ENCODE results near the gene EBPL. TPM values are rescaled to one million over a fixed set of nuclear protein-coding genes. Genes with fewer than 3 reads are reported as not detected.

Gene EBPL
- polyA plus RNA-seq, 1 donor (not counting 4 experiments of a cell fraction or from before 2014, with no cell fraction given): 107 TPM

DNA sequence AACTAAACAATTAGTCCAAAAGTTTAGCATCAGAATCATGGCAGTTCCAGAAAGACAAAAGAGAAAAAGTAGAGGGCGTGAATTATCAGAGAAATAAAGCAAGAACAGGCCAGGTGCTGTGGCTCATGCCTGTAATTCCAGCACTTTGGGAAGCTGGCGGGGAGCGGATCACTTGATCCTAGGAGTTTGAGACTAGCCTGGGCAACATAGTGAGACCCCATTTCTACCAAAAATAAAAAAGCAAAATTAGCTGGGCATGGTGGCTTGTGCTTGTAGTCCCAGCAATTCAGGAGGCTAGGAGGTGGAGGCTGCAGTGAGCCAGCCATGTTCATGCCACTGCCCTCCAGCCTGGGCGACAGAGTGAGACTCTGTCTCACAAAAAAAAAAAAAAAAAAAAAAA lies 44.6 kb downstream of the EBPL start:
- no peaks in the 10 kb centered on the region for H3K79me2 ChIP-seq (ENCODE audit: control insufficient read depth, insufficient read depth, low read length)
- no peaks in the 10 kb centered on the region for H4K20me1 ChIP-seq (ENCODE audit: control insufficient read depth, extremely low read depth, insufficient read depth, low read length)
- no peak overlapping the region for H3K9ac ChIP-seq (ENCODE audit: control insufficient read depth, extremely low read depth, insufficient read depth, low read length)
- no peak overlapping the region for H2AFZ ChIP-seq (ENCODE audit: control insufficient read depth, low read length)
- FAIRE-seq: no peak
- no peak for DNase-seq (ENCODE audit: low read depth, low spot score)
- no peaks in the 10 kb centered on the region for H3K27me3 ChIP-seq (ENCODE audit: control insufficient read depth, extremely low read depth, insufficient read depth, low read length)
- dilution Hi-C loops (cut with MboI; ENCODE audit: extremely low pct_ligation_motif_present, low sequenced_read_pairs): no loop called here
- no peaks in the 10 kb centered on the region for H3K9me3 ChIP-seq (ENCODE audit: control insufficient read depth, low read depth, low read length)
- peaks cover 5% of the 10 kb centered on the region for H3K4me1 ChIP-seq (ENCODE audit: control insufficient read depth, extremely low read depth, insufficient read depth, low read length)
- H3K4me3 ChIP-seq (ENCODE audit: control insufficient read depth in 2 of 3, extremely low read depth in 1 of 3, insufficient read depth in 2 of 3, low read depth in 1 of 3, low read length in 3 of 3): no peak overlapping the region
- no peak overlapping the region for H3K27ac ChIP-seq (ENCODE audit: control insufficient read depth, insufficient read depth, low read length)
- H3K36me3 ChIP-seq (ENCODE audit: control insufficient read depth in 2 of 2, extremely low read depth in 1 of 2, insufficient read depth in 2 of 2, low read length in 2 of 2): no peaks in the 10 kb centered on the region
- TF ChIP-seq, protein P1, sequence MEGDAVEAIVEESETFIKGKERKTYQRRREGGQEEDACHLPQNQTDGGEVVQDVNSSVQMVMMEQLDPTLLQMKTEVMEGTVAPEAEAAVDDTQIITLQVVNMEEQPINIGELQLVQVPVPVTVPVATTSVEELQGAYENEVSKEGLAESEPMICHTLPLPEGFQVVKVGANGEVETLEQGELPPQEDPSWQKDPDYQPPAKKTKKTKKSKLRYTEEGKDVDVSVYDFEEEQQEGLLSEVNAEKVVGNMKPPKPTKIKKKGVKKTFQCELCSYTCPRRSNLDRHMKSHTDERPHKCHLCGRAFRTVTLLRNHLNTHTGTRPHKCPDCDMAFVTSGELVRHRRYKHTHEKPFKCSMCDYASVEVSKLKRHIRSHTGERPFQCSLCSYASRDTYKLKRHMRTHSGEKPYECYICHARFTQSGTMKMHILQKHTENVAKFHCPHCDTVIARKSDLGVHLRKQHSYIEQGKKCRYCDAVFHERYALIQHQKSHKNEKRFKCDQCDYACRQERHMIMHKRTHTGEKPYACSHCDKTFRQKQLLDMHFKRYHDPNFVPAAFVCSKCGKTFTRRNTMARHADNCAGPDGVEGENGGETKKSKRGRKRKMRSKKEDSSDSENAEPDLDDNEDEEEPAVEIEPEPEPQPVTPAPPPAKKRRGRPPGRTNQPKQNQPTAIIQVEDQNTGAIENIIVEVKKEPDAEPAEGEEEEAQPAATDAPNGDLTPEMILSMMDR (optimal IDR thresholded peaks at IDR 0.05 in 1 of 3, IDR thresholded peaks at IDR 0.05 in 1 of 3, conservative IDR thresholded peaks at IDR 0.05 in 1 of 3; ENCODE audit: extremely low read depth in 1 of 3, insufficient read depth in 2 of 3, low read length in 3 of 3): no peak
- TF ChIP-seq EZH2 (IDR thresholded peaks at IDR 0.05; ENCODE audit: low read length): no peak
- H3K4me2 ChIP-seq (ENCODE audit: control insufficient read depth, extremely low read depth, insufficient read depth, low read depth, low read length): no peak overlapping the region
- H3K9me1 ChIP-seq (ENCODE audit: control insufficient read depth, extremely low read depth, insufficient read depth, low read length): no peaks in the 10 kb centered on the region

DNA sequence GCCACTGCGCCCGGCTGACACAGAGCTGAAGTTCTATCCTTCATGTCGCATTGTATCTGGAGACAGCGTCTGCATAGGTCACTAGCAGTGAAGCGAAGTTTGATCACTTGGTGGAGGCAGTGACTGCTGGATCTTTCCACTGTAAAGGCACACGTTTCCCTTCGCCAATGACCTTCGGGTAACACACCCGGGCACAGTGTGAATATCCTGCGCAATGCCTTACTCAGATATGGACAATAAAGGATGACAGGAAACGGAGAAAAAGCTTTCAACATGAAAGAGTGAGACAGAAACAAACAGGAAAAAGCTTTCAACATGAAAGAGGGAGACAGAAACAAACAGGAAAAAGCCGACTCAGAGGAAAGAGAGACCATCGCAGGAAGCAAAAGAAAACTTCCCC lies 45.8 kb downstream of the EBPL start:
- H3K27ac ChIP-seq (ENCODE audit: control insufficient read depth, insufficient read depth, low read length): no peak overlapping the region
- peaks cover 8% of the 10 kb centered on the region for H3K4me1 ChIP-seq (ENCODE audit: control insufficient read depth, extremely low read depth, insufficient read depth, low read length)
- FAIRE-seq (no peak), DNase-seq (ENCODE audit: low read depth, low spot score) (no peak)
- H3K36me3 ChIP-seq (ENCODE audit: control insufficient read depth in 2 of 2, extremely low read depth in 1 of 2, insufficient read depth in 2 of 2, low read length in 2 of 2): no peaks in the 10 kb centered on the region
- no peak overlapping the region for H3K4me3 ChIP-seq (ENCODE audit: control insufficient read depth in 2 of 3, extremely low read depth in 1 of 3, insufficient read depth in 2 of 3, low read depth in 1 of 3, low read length in 3 of 3)
- no peaks in the 10 kb centered on the region for H3K79me2 ChIP-seq (ENCODE audit: control insufficient read depth, insufficient read depth, low read length)
- H3K4me2 ChIP-seq (ENCODE audit: control insufficient read depth, extremely low read depth, insufficient read depth, low read depth, low read length): no peak overlapping the region
- no peak overlapping the region for H3K9ac ChIP-seq (ENCODE audit: control insufficient read depth, extremely low read depth, insufficient read depth, low read length)
- TF ChIP-seq, protein P1 (optimal IDR thresholded peaks at IDR 0.05 in 1 of 3, IDR thresholded peaks at IDR 0.05 in 1 of 3, conservative IDR thresholded peaks at IDR 0.05 in 1 of 3; ENCODE audit: extremely low read depth in 1 of 3, insufficient read depth in 2 of 3, low read length in 3 of 3): no peak
- TF ChIP-seq EZH2 (IDR thresholded peaks at IDR 0.05; ENCODE audit: low read length): no peak
- no peaks in the 10 kb centered on the region for H3K27me3 ChIP-seq (ENCODE audit: control insufficient read depth, extremely low read depth, insufficient read depth, low read length)
- no peaks in the 10 kb centered on the region for H3K9me3 ChIP-seq (ENCODE audit: control insufficient read depth, low read depth, low read length)
- dilution Hi-C loops (cut with MboI; ENCODE audit: extremely low pct_ligation_motif_present, low sequenced_read_pairs): no loop called here
- no peak overlapping the region for H2AFZ ChIP-seq (ENCODE audit: control insufficient read depth, low read length)
- no peaks in the 10 kb centered on the region for H3K9me1 ChIP-seq (ENCODE audit: control insufficient read depth, extremely low read depth, insufficient read depth, low read length)
- H4K20me1 ChIP-seq (ENCODE audit: control insufficient read depth, extremely low read depth, insufficient read depth, low read length): no peaks in the 10 kb centered on the region
